IPS-20b (cell line): ENCODE data around the gene RAB39A.

Experiments used
- H3K27ac ChIP-seq: one replicate; pipeline ENCODE4 v1.5.1; 2013; ENCODE audit warnings: low read length
- H3K27me3 ChIP-seq: 2 replicates; pipeline ENCODE4 v1.6.1; 2013; ENCODE audit warnings: mild to moderate bottlenecking, low read length, inconsistent platforms; ENCODE audit not compliant: insufficient read depth
- H3K36me3 ChIP-seq: 2 replicates; pipeline ENCODE4 v1.6.1; 2013; ENCODE audit warnings: low read depth, mild to moderate bottlenecking, inconsistent platforms, low read length, moderate library complexity; ENCODE audit not compliant: insufficient read depth
- H3K4me1 ChIP-seq: 2 replicates; pipeline ENCODE4 v1.6.1; 2013; ENCODE audit warnings: mild to moderate bottlenecking, control low read depth, inconsistent platforms, low read length, moderate library complexity; ENCODE audit not compliant: insufficient read depth
- H3K4me3 ChIP-seq: 2 replicates; pipeline ENCODE4 v1.5.1; 2013; ENCODE audit warnings: mild to moderate bottlenecking, low read length, inconsistent platforms
- H3K9ac ChIP-seq: 2 replicates; pipeline ENCODE4 v1.6.1; 2013; ENCODE audit warnings: low read depth, mild to moderate bottlenecking, inconsistent platforms, low read length, moderate library complexity
- H3K9me3 ChIP-seq: 2 replicates; pipeline ENCODE4 v1.6.1; 2013; ENCODE audit warnings: mild to moderate bottlenecking, low read depth, low read length, inconsistent platforms; ENCODE audit not compliant: insufficient read depth

RAB39A gene

GRCh38 chr11:107969219-107969618 lies 41.0 kb downstream of the RAB39A start:
- Histone ChIP-seq H3K4me1 (no peaks in the 10 kb centered on the region), H3K9ac (no peak overlapping the region), H3K9me3 (no peaks in the 10 kb centered on the region), H3K36me3 (peaks cover 3% of the 10 kb centered on the region; the same call in 1 of the 2 replicates), H3K27me3 (no peaks in the 10 kb centered on the region), H3K4me3 (no peak overlapping the region), H3K27ac (no peak overlapping the region)

- H3K4me3 ChIP-seq: no peak overlapping the region
- no peaks in the 10 kb centered on the region for H3K9me3 ChIP-seq
- no peaks in the 10 kb centered on the region; the same call in 1 of the 2 replicates for H3K36me3 ChIP-seq
- H3K27ac ChIP-seq: no peak overlapping the region
- no peaks in the 10 kb centered on the region for H3K27me3 ChIP-seq
- no peaks in the 10 kb centered on the region for H3K4me1 ChIP-seq
- no peak overlapping the region for H3K9ac ChIP-seq
These were observed 41.8 kb downstream of the RAB39A start for GRCh38 chr11:107970049-107970448.

- Histone ChIP-seq H3K27ac (no peak overlapping the region), H3K4me1 (no peaks in the 10 kb centered on the region), H3K9me3 (no peaks in the 10 kb centered on the region), H3K27me3 (no peaks in the 10 kb centered on the region), H3K9ac (no peak overlapping the region), H3K36me3 (no peaks in the 10 kb centered on the region), H3K4me3 (no peak overlapping the region)
These were observed 45.4 kb downstream of the RAB39A start for GRCh38 chr11:107973641-107974040.

- Histone ChIP-seq H3K9me3 (no peaks in the 10 kb centered on the region; the same call in 1 of the 2 replicates), H3K27ac (no peak overlapping the region), H3K36me3 (no peaks in the 10 kb centered on the region), H3K9ac (no peak overlapping the region), H3K4me1 (peaks cover 11% of the 10 kb centered on the region; the same call in 1 of the 2 replicates), H3K4me3 (no peak overlapping the region), H3K27me3 (no peaks in the 10 kb centered on the region)
These were observed 60.3 kb downstream of the RAB39A start for GRCh38 chr11:107988397-107989158.

- Histone ChIP-seq H3K9me3 (no peaks in the 10 kb centered on the region), H3K9ac (0 out of 2 replicates have a peak overlapping the region, but pooled peaks have one; percentile 41), H3K27me3 (no peaks in the 10 kb centered on the region), H3K4me1 (peaks cover 11% of the 10 kb centered on the region; the same call in 1 of the 2 replicates), H3K4me3 (peak overlapping the region; percentile 44; the same call in 1 of the 2 replicates), H3K27ac (no peak overlapping the region), H3K36me3 (no peaks in the 10 kb centered on the region)
These were observed 63.7 kb downstream of the RAB39A start for GRCh38 chr11:107991868-107992414.

- Histone ChIP-seq H3K27ac (no peak overlapping the region), H3K9ac (no peak overlapping the region), H3K4me3 (no peak overlapping the region), H3K36me3 (no peaks in the 10 kb centered on the region), H3K27me3 (no peaks in the 10 kb centered on the region), H3K9me3 (no peaks in the 10 kb centered on the region), H3K4me1 (peaks cover 11% of the 10 kb centered on the region; the same call in 1 of the 2 replicates)
These were observed 67.9 kb downstream of the RAB39A start for GRCh38 chr11:107996006-107996776.

GRCh38 chr11:107998761-107999160 lies 70.5 kb downstream of the RAB39A start:
- Histone ChIP-seq H3K36me3 (no peaks in the 10 kb centered on the region), H3K27me3 (no peaks in the 10 kb centered on the region), H3K4me1 (no peaks in the 10 kb centered on the region), H3K27ac (no peak overlapping the region), H3K9me3 (no peaks in the 10 kb centered on the region), H3K9ac (no peak overlapping the region), H3K4me3 (no peak overlapping the region)

GRCh38 chr11:107999759-108000455 lies 71.7 kb downstream of the RAB39A start:
- Histone ChIP-seq H3K4me3 (no peak overlapping the region), H3K4me1 (no peaks in the 10 kb centered on the region), H3K36me3 (no peaks in the 10 kb centered on the region), H3K9ac (no peak overlapping the region), H3K27me3 (no peaks in the 10 kb centered on the region), H3K27ac (no peak overlapping the region), H3K9me3 (no peaks in the 10 kb centered on the region)

- no peaks in the 10 kb centered on the region for H3K4me1 ChIP-seq
- H3K9ac ChIP-seq: no peak overlapping the region
- no peaks in the 10 kb centered on the region for H3K27me3 ChIP-seq
- H3K27ac ChIP-seq: no peak overlapping the region
- no peak overlapping the region for H3K4me3 ChIP-seq
- H3K36me3 ChIP-seq: no peaks in the 10 kb centered on the region
- no peaks in the 10 kb centered on the region for H3K9me3 ChIP-seq
These were observed 74.2 kb downstream of the RAB39A start for GRCh38 chr11:108002476-108002875.

GRCh38 chr11:108003623-108004022 lies 75.4 kb downstream of the RAB39A start:
- H3K27me3 ChIP-seq: no peaks in the 10 kb centered on the region
- H3K9me3 ChIP-seq: no peaks in the 10 kb centered on the region
- no peak overlapping the region for H3K4me3 ChIP-seq
- no peak overlapping the region for H3K27ac ChIP-seq
- no peaks in the 10 kb centered on the region for H3K4me1 ChIP-seq
- H3K9ac ChIP-seq: no peak overlapping the region
- no peaks in the 10 kb centered on the region for H3K36me3 ChIP-seq

GRCh38 chr11:108007819-108008218 lies 79.6 kb downstream of the RAB39A start:
- Histone ChIP-seq H3K27me3 (no peaks in the 10 kb centered on the region), H3K9ac (no peak overlapping the region), H3K4me1 (peaks cover 9% of the 10 kb centered on the region; the same call in 1 of the 2 replicates), H3K4me3 (no peak overlapping the region), H3K27ac (no peak overlapping the region), H3K36me3 (no peaks in the 10 kb centered on the region), H3K9me3 (no peaks in the 10 kb centered on the region)
